ENCODE results near the gene FAM13A.

- TF ChIP-seq FOXM1 (IDR thresholded peaks at IDR 0.05; ENCODE audit: borderline replicate concordance, low read depth) = no peak
- TF ChIP-seq RAD21 (IDR thresholded peaks at IDR 0.05; ENCODE audit: low read depth) = no peak
- TF ChIP-seq, protein P1, sequence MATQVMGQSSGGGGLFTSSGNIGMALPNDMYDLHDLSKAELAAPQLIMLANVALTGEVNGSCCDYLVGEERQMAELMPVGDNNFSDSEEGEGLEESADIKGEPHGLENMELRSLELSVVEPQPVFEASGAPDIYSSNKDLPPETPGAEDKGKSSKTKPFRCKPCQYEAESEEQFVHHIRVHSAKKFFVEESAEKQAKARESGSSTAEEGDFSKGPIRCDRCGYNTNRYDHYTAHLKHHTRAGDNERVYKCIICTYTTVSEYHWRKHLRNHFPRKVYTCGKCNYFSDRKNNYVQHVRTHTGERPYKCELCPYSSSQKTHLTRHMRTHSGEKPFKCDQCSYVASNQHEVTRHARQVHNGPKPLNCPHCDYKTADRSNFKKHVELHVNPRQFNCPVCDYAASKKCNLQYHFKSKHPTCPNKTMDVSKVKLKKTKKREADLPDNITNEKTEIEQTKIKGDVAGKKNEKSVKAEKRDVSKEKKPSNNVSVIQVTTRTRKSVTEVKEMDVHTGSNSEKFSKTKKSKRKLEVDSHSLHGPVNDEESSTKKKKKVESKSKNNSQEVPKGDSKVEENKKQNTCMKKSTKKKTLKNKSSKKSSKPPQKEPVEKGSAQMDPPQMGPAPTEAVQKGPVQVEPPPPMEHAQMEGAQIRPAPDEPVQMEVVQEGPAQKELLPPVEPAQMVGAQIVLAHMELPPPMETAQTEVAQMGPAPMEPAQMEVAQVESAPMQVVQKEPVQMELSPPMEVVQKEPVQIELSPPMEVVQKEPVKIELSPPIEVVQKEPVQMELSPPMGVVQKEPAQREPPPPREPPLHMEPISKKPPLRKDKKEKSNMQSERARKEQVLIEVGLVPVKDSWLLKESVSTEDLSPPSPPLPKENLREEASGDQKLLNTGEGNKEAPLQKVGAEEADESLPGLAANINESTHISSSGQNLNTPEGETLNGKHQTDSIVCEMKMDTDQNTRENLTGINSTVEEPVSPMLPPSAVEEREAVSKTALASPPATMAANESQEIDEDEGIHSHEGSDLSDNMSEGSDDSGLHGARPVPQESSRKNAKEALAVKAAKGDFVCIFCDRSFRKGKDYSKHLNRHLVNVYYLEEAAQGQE (IDR thresholded peaks at IDR 0.05; ENCODE audit: low read depth) = no peak
- no peak for TF ChIP-seq EP300 (IDR thresholded peaks at IDR 0.05; ENCODE audit: borderline replicate concordance)
- TF ChIP-seq CEBPB (IDR thresholded peaks at IDR 0.05) = no peak
- no peak for TF ChIP-seq TCF12 (IDR thresholded peaks at IDR 0.05; ENCODE audit: low read depth)
- TF ChIP-seq NFIC (IDR thresholded peaks at IDR 0.05) = no peak
- no peak for TF ChIP-seq YY1 (IDR thresholded peaks at IDR 0.05; ENCODE audit: low read depth)
Observed at GRCh38 chr4:88752754-88753153, 304.2 kb downstream of the FAM13A start.
